Stimulated activated CD4-positive, alpha-beta T cell treated with anti-CD3 and anti-CD28 coated beads, Interleukin-1b, Interleukin-23, amount 100 ng/mL, for 24 hours (primary cell): Measurements from ENCODE around the gene APOL1.
"Not testable (repeated sequence)": the region's sequence is repeated elsewhere in the genome, so short reads cannot be mapped to it uniquely, and the experiment has no call there.

Experiments used
- DNase-seq, 4 experiments: peaks; one replicate each; pipeline ENCODE4 v3.0.0-alpha.2; 2020; ENCODE audit warnings: low read depth in 4 of 4, low spot score in 1 of 4

The APOL1 gene

DNA sequence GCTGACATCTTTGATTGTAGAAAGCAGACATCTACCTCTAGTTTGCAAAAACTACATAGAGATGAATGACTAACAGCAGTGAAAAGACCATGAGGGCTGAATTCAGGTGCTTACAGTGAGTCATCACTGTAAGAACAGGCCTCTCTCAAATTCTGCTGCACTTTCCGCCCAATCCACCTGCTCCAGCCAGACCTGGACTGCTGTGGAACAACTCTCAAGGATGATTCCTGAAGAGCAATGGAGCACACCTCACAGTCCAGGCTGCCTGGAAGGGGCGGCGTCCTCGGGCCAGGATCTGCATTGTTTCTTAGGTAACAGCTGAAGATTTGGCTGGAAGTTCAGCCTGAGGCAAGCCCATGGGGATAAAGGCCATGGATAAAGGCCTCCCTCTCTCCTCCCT, 28.7 kb upstream of the APOL1 start:
- DNase-seq: no peak

- DNase-seq: no peak
Measured at GRCh38 chr22:36225333-36225922, 27.5 kb upstream of the APOL1 start.

- DNase-seq: no peak
Measured at GRCh38 chr22:36226189-36226588, 26.7 kb upstream of the APOL1 start.

DNA sequence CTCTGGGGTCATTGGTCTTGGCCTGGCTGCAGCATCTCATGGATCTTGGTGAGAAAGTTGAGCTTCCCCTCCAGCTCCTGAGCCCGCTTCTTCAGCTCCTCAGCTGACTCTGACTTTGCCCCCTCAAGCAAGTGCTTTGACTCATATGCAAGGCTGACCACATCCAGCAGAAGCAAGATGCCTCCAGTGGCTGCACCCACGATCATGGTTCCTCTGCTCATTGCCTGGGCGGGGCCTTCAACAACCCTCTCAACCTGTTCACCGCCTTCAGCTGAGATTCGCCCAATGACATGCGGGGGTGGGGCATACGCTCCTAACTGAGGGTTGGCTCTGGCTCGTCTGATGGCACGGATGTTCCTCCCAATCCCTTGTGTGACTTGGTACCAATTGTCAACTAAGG, 25.5 kb upstream of the APOL1 start:
- DNase-seq: no peak

- DNase-seq: no peak
Measured at GRCh38 chr22:36227806-36228205, 25.1 kb upstream of the APOL1 start.

DNA sequence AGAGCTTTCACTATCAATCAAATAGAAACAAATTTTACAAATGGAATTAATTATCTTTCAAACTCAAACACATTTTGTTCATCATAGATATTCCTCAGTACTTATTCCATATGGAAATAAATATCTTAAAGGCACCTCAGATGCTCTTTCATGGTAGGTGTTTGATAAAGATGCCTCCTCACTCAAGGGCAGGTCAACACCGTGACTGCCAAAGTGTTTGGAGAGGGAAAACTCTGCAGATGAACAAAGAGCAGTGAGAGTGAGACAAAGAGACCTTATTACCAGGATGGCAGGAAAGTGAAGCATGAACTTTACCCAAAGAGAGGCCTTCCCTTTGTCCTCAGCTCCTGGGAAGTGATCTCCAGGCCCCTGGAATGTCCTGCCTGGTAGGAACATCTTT, 24.6 kb upstream of the APOL1 start:
- DNase-seq: not testable (repeated sequence)

DNA sequence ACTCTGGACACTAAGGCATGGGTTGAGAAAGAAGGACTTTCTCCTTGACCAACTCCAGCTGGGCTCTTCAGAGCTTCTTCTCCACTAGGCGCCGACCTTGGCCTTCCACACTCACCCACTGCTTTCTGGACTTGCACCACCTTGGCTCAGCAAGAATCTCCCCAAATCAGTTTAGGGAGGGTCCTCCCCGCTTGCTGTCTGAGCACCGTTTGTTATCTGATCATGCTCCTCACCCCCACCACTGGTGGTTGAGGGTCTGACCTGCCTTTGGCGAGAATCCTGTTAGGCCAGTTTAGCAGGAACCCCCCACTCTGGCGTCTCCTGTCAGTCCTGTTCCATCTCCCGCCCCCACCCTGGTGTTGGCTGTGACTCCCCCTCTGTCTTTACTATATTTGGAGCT, 24.0 kb upstream of the APOL1 start:
- DNase-seq: no peak

GRCh38 chr22:36229649-36230048, 23.3 kb upstream of the APOL1 start:
- DNase-seq: not testable (repeated sequence)

DNA sequence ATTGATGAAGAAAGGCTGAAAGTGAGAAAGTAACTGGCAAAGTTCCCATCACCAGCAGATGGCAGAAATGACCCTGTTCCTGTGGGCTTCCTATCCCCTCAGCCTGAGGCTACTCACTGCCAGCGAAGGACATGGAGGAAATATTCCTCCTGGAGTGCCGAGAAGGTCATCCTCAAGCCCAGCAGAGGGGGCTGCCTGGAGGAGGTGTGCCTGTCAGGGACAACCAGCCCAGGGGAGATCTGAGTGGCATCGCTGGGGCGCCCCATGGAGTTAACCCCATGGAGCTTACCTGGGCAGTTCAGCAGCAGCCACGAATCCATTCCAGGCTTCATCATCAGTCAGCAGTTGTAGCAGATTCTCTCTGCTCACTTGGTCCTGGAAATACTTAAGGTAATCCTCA, 21.9 kb upstream of the APOL1 start:
- not testable (repeated sequence) for DNase-seq

- no peak for DNase-seq
Measured at GRCh38 chr22:36232715-36233401, 20.1 kb upstream of the APOL1 start.

DNA sequence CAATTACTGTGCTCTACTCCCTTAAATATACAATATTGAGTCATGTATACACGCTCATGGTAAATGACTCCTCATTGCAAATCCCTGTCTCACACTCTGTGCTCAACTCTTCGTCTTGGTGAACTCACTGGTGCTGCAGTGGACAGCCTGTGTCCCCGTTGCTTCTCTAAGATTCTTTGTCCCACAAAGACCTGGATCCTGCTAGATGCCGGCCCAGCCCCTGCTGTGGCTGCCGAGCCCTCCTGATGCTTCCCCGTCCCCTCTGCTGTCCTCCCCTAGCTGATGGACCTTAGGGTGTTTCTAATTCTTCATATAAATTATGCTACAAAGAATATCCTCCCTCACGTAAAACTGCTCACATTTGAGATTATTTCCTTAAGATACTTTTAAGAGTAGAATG, 19.1 kb upstream of the APOL1 start:
- no peak for DNase-seq

DNA sequence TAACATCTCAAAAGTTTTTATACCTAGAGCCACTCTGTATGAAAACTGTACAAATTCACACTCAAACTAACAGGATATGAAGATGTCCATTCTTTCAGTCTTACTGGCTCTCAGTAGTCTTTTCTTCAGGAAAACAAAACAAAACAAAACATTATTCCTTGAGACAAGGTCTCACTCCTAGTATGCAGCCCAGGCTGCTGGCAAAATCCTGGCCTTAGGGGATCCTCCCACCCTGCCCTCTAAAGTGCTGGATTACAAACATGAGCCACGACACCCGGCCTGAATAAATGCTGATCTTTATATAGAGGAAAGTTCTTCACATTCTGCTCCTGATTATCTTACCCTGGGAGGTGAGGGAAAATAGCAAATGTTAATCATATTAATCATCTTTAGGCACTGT, 18.7 kb upstream of the APOL1 start:
- DNase-seq: no peak

DNA sequence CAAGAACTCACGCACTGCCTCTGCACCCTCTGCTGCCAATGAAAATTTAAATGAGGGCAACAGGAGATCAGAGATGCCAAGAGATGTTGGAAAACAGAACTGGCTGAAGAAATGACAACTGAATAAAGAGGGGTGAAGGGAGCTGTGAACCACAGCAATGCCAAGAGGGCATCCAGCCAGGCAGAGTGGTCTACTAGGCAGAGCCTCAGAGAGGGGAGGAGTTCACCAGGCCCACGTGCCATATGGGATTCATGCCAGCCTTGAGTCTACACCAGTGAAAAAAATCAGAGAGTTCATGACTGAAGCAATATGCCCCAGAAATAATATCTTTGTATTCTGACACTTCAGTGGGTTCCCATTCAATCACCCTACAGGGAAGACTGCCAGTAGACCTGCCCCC, 18.0 kb upstream of the APOL1 start:
- no peak for DNase-seq

GRCh38 chr22:36235585-36235984, 17.3 kb upstream of the APOL1 start:
- no peak for DNase-seq

- no peak for DNase-seq
Measured at GRCh38 chr22:36236388-36237319, 16.3 kb upstream of the APOL1 start.

DNA sequence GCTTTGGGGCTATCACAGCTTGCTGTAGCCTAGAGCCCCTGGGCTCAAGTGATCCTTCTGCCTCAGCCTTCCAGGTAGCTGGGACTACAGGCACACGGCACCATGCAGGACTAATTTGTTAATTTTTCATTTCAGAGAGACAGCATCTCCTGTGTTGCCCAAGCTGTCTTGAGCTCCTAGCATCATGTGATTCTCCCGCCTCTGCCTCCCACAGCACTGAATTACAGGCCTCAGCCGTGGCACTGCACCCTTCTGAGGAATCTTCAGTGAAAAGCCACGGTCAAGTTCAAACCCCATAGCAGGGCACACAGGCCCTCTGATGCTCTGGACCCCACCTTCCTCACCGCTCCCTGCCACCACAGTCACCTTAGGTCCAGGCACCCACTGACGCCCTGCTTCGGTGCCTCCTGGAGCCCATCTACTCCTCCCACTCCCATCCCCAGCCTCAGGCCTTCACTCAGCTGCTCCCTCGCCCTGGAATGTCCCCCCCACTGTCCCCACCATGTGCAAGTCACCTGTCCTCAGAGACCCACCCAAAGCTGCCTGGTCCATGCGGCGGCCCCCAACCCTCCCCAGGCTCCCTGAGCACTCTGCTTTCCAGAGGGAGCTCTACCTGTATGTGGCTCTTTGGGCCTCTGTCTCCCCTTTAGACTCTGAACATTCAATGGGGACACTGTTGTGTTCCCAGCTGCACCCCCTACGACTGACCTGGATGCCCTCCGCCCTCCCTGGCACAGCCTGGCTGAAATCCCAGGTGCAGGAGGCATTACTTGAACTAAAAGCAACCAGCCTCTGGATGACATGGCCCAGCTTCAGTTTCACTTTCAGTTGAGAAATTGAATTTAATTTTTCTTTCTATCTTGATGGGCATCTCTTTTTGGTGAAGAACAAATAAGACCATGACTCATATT, 15.2 kb upstream of the APOL1 start:
- DNase-seq: no peak

DNA sequence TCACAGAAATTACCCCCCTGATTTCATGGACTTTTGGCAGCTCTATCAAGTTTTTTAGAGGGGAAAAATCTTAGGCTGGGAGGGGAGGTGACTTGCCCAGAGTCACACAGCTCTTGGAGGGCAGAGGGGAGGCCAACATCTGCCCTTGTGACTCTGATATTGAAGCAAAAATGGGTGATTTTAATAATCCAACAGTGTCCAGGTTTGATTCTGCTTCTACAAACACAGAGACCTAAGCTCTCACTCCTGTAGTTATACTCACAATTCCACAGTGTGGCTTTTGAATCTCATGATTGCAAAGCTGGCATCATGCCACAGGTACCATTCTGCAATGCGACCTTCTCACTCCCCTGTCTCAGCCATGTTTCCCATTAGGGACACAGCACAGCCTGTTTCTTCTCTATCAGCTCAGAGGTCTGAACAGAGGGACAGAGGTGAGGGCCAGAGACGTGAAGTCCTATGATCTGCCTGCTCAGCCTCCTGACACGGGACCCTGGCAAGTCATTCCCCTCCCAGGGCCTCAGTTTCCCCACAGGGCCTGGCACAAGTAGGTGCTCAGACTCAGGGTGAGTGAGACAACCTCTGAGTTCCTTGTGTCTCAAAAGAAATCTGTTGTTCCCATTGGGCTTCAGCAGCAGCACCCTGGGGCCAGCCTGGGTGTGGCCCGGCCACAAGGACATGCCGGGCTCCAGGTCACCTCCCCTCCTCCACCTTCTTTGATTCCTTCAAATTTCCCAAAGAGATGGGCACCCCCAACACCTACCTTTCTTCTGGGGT, 14.4 kb upstream of the APOL1 start:
- DNase-seq: no peak

GRCh38 chr22:36239150-36239400, 13.9 kb upstream of the APOL1 start:
- no peak for DNase-seq

DNA sequence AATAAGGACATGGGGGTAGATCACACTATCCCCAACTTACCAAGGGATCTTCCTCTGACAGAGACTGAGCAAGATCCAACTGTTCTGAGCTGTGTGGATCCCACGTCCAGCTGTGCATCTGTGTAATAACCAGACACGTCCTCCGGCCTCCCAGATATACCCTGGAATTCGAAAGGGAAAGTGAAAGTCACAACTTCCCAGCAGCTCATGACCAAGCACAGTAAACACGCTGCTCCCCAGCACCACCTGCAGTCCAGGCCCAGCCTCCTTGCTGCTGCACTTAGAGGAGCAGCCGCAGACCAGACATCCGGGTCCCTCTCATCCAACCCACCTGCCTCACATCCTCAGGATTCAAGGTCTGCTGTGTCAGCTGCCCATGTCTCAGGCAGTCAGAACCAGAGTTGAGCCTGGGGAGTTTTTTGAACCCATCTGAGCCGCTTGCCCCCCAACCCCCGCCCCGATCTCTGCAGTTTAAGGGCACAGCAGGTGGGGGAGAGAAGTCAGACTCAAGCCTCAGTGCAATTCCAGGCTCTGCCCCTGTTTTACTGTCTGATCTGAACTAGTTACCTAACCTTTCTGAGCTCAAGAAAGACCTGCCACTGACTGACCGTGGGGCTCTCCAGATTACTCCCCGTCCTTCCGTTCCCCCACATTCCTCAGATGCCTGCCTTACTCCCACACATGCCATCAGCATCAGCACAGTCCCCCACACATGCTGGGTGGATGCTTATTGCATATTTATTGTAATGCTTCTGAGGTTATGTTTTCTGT, 13.3 kb upstream of the APOL1 start, which contains the start of gene APOL2:
APOL2 (minus strand) TSS at position 127 of the 771 bp plus-strand sequence. CDS start 6,365 bp downstream, outside the sequence.
- DNase-seq: peak; percentile 55 to 80 (median 69)

DNA sequence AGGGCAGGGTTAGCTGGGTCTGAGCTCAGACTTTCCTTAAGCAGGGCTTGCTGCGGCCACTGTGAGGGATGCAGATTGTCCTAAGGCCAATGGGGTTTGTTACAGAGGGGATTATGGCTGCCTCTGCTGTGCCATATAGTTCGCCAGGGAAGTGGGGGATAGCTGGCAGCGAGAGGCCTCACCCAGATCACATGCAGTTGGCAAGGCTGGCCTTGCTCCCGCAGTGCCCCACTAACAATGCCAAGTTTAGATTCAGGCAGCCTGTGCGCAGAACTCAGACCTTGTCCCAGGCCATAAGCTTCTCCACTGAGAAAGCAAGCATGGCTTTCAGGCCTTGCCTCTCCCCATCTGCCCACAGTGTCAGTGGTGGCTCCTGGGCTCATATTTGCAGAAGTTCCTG, 8.9 kb upstream of the APOL1 start:
- DNase-seq: no peak
